NCI-H2107 (cell line): ENCODE measurements around the gene TTLL5.

Experiments used
- DNase-seq: peaks from one replicate; lab custom pipeline; 2025; lab: John Stamatoyannopoulos, UW

Gene TTLL5

DNA sequence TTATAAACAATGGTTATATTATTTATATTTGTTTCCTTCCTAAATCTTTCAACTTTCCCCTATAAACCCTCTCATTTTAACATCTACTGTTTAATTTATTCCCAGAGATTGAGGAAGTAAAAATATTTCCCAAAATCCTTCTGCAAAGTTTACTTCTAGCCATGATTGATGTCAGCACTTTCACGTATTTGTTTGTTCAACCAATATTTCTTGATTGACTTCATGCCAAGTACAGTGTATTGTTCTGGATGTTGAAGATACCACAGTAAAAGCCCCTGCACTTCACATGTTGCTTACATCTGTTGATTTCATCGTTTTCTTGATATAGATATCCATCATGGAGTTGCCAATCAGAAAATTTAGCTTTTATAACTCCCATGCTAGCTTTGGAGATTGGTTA lies 81.8 kb downstream of the TTLL5 start:
- DNase-seq: no peak

DNA sequence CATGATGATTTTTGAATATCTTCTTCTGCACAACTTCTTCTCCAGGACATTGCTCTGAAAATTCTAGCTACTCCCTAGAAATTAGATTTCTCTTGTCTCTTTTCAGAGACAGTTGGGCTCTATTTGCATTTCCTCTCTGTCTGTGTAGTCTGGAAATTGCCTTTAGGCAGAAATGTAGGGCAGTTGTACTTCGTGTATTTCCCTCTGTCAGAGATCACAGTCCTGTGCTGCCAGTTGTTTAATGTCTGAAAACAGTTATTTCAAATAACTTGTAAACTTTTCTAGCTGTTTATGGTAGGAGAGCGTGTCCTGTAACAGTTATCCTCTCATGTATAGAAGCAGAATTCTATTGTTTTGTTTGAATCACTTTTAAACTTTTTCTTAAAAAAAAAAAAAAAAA lies 86.9 kb downstream of the TTLL5 start:
- DNase-seq: no peak

GRCh38 chr14:75748336-75748735 lies 87.3 kb downstream of the TTLL5 start:
- no peak for DNase-seq

GRCh38 chr14:75751296-75751695 lies 90.2 kb downstream of the TTLL5 start:
- DNase-seq: no peak

DNA sequence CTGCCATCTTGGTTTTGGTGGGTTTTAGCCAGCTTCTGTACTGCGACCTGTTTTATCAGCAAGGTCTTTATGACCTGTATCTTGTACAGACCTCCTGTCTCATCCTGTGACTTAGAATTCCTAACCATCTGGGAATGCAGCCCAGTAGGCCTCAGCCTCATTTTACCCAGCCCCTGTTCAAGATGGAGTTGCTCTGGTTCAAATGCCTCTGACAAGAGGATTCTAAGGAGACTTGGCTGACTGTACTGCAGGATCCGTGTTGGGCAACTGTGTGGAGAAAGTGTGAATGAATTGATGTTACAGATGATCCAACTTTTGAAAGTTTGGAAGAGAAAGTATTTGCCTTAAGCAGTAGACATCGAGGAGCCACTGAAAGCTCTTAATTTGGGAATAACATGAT lies 91.0 kb downstream of the TTLL5 start:
- no peak for DNase-seq

- DNase-seq: no peak
Observed at GRCh38 chr14:75752907-75753594, 92.0 kb downstream of the TTLL5 start.

DNA sequence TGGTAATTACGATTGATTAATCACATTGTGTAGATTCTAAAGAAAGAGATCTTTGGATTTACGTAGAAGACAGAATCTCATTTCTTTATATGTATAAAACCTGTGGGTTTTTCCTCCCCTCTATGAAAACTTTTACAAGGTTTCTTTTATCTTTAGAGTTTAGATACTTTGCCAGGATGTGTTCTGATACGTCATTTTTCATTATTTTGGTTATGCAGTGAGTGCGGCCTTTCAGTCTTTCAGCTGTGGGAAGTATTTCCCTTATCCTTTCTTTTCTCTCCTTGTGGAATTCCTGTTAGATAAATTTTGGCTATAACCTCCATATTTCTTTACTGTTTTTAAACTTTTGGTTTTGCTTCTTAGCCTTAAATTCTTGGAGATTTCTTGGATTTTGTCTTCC lies 92.7 kb downstream of the TTLL5 start:
- DNase-seq: no peak

DNA sequence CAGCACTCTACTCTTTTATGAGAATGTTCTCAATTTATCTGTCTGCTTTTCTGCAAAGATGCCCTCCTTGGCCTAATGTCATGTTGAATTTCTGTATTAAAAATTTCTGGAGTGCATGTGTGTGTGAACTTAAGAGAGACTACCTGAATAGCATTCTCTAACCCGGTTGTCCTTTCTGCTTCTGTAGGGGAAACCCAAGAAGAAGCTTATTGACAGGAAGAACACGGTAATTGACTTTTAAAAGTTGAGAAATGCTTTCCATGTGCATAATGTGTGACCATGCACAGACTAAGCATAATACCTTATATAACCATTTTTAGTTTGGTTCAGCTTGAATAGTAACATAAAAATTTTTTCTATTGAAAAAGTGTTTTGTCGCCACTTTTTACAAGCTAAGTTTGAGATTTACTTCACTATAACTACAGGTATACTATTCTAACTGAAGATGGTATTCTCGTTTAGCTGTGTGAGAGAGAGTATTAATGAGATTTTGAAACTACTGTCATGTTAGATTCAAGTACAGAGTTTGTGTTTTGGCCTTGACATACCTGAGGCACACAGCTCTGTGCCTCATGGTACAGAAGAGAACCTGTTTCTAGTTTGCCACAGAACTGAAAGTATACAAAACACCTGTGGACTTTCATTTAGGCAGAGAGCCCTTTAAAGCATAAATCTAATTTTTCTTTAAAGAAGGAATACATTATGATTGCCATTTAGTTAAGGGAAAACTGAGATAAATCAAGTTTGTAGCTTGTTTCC lies 96.8 kb downstream of the TTLL5 start:
- no peak for DNase-seq

GRCh38 chr14:75764020-75764419 lies 103.0 kb downstream of the TTLL5 start:
- DNase-seq: no peak

DNA sequence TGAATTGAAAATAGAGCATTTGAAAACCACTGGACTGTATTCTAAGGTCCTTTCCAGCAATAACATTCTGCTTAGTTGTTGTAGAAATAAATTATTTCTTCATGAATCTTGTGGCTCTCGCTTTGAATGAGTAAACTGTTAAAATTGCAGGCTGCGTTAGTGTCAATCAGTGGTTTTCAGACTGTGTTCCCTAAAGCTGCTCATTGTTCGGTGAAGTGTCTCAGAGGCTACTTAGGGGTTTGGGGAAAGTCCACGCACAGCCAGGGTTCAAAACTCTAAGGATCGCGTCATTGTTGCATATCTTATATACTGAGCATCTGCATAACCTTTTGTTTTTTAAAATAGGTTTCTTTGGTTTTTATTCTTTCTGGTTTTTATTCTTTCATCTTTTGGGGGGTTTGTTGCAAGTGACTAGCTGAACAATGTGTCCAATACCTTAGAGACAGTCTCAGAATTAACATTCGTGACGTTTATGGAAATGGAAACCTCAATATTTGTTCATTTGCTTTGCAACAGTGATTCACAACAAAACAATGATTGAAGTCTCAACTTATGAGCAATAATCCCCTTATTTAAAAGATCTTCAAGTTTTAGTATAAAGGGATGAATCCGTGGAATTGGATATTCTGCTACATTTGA lies 108.1 kb downstream of the TTLL5 start:
- DNase-seq: no peak

DNA sequence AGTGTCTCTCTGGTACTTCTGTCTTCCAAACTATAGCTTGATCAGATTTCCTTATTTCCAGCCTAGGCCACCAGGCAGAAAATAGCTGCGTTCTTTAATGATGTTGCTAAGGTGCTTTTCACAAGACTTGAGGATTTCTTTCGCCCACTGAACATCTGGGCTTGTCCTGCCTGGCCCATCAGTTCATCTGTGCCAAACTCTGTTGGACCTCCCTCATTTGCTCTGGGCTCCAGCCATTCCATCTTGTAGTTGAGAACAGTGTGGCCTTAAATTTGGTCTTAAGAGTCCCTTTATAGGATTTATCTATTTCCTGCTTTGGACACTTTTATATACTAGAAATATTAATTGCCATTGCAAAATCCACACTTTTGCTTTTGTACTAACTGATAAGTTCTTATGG lies 109.6 kb downstream of the TTLL5 start:
- DNase-seq: no peak

DNA sequence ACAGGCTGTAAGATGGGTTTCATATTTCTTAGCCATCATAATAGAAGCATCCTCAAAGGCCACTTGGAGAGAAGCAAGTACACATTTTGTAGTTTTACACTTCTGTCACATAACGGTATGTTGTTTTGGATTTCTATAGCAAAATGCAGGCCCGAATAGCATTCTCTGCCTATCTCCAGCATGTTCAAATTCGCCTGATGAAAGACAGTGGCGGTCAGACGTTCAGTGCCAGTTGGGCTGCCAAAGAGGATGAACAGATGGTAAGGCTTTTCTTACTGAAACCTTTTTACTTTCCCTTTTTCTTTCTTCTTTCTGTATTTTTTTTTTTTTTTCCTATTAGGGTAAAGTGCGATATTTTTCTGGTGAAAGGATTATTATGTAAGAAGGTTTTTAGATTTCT lies 110.5 kb downstream of the TTLL5 start:
- no peak for DNase-seq

GRCh38 chr14:75773046-75773445 lies 112.0 kb downstream of the TTLL5 start:
- no peak for DNase-seq

- no peak for DNase-seq
Observed at GRCh38 chr14:75781096-75781495, 120.0 kb downstream of the TTLL5 start.

GRCh38 chr14:75783184-75783583 lies 122.1 kb downstream of the TTLL5 start:
- DNase-seq: no peak

- DNase-seq: no peak
Observed at GRCh38 chr14:75783602-75784313, 122.7 kb downstream of the TTLL5 start.

DNA sequence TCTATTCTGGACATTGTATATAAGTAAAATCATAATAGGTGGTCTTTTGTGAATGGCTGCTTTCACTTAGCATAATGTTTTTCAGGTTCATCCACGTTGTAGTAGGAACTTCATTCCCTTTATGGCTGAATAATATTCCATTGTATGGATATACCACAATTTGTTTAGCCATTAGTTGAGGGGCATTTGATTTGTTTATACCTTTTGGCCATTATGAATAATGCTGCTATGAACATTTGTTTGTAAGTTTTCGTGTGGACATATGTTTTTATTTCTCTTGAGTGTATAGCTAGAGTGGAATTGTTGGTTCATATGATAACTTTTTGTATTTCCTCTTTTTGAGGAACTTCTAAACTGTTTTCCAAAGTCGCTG lies 123.3 kb downstream of the TTLL5 start:
- no peak for DNase-seq

- DNase-seq: no peak
Observed at GRCh38 chr14:75793806-75794205, 132.8 kb downstream of the TTLL5 start.

DNA sequence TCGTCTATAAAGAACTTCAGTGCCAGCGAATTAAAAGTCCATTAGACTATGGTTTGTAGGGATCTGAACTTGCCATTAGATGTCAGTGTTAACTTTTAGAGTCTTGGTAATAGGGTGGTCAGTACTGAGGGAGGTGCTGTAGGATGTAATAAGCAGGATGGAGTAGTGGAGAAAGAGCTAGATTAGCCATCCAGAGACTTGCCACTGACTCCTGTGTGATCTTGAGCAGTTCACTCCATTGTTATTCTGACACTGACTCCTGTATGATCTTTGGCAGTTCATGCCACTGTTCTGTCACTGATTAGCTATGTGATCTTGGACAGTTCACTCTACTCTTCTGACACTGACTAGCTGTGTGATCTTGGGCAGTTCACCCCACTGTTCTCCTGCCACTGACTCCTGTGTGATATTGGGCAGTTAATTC lies 133.6 kb downstream of the TTLL5 start:
- no peak for DNase-seq

GRCh38 chr14:75800792-75801191 lies 139.7 kb downstream of the TTLL5 start:
- no peak for DNase-seq

DNA sequence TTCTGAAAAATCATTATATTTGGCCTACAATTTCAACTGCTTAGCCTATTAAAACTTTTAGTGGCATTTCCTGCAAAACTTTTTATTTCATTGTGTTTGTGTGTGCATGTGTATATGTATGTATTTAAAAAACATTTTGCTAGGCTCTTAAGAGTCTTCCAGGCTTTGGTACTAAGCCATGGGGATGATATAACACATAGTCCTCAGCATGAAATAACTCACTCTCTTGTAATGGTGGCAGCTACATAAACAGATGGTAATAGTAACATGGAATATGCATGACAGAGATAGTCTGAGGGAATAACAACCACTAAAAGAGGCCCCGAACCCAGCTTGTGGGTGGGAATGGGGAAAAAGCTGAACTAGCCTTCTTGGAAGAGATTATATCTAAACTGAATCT lies 141.4 kb downstream of the TTLL5 start:
- no peak for DNase-seq

- DNase-seq: no peak
Observed at GRCh38 chr14:75803765-75804164, 142.7 kb downstream of the TTLL5 start.
